ENCODE measurements around the gene PXT1.
"Not testable (repeated sequence)": the region's sequence is repeated elsewhere in the genome, so short reads cannot be mapped to it uniquely, and the experiment has no call there.

PXT1 gene

DNA sequence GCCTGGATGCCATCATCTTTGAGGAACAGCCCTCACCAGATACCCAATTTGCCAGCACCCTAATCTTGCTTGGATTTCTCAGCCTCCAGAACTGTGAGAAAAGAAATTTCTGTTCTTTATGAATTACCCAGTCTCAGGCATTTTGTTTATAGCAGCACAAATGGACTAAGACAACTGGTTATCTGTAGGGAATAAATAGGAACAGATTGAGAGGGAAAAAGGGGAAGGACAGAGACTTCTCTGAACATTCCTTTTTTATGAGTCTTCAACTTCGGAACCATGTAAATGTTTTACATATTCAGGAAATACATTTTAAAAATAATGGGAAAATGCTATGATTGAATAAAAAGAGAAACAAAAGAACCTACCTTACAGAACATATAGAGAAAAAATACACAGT is 21.0 kb upstream of the PXT1 start:
- Histone ChIP-seq H3K9me3 (no peaks in the 10 kb centered on the region), H3K27me3 (ENCODE audit: low read depth) (no peaks in the 10 kb centered on the region), H3K4me1 (peaks cover 21% of the 10 kb centered on the region), H3K4me3 (no peak overlapping the region), H3K36me3 (replicated peaks) (0 out of 2 replicates have a peak, but pooled peaks cover 2% of the 10 kb centered on the region)
- in situ Hi-C loops (cut with MboI; ENCODE audit: low sequenced_read_pairs) = no loop called here
- DNase-seq (ENCODE audit: low spot score in 2 of 2) = no peak

DNA sequence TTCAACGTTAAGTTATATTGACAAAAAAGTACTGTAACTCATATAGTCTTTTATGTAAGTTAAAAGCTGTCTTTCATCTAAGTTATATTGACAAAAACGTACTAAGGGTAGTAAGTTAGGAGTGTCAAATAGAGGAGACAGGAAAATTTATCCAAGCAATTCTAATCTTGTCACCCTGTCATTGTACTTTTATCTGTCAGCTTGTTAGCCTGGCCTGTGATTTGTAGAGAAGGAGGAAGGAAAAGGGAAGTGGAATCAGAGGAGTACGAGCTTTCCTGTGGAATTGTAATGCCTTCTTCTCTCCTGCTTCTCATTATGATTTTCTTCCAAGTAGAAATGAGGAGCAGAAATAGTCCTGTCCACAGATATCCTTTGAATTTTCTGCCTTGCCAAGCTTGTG is 19.0 kb upstream of the PXT1 start:
- H3K27me3 ChIP-seq (ENCODE audit: low read depth) = no peaks in the 10 kb centered on the region
- H3K36me3 ChIP-seq (replicated peaks) = peaks cover 2% of the 10 kb centered on the region; the same call in 1 of the 2 replicates
- DNase-seq (ENCODE audit: low spot score in 2 of 2) = no peak
- H3K4me1 ChIP-seq = peaks cover 21% of the 10 kb centered on the region
- no peaks in the 10 kb centered on the region for H3K9me3 ChIP-seq
- H3K4me3 ChIP-seq = no peak overlapping the region
- in situ Hi-C loops (cut with MboI; ENCODE audit: low sequenced_read_pairs) = no loop called here

DNA sequence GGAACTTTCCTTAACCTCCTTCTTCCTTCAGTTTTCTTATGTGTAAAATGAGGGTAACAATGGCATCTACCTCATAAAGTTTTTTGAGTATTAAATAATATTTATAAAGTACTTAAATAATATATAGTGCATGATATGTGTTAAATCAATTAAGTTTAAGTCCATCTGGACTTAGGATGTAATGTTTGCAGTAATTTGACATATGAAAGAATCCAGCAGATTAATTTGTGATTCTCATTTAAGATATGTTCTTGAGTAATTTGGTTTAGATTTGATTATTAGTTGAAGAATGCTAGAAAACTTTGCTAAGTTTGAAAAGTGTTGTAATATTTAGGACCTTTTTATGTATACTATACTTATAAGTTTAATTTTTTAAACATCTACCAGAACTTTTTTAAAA is 18.3 kb upstream of the PXT1 start:
- DNase-seq (ENCODE audit: low spot score in 2 of 2) = no peak
- Histone ChIP-seq H3K4me3 (no peak overlapping the region), H3K9me3 (no peaks in the 10 kb centered on the region), H3K4me1 (peaks cover 21% of the 10 kb centered on the region), H3K36me3 (replicated peaks) (peaks cover 5% of the 10 kb centered on the region; the same call in 1 of the 2 replicates), H3K27me3 (ENCODE audit: low read depth) (no peaks in the 10 kb centered on the region)
- in situ Hi-C loops (cut with MboI; ENCODE audit: low sequenced_read_pairs) = no loop called here

DNA sequence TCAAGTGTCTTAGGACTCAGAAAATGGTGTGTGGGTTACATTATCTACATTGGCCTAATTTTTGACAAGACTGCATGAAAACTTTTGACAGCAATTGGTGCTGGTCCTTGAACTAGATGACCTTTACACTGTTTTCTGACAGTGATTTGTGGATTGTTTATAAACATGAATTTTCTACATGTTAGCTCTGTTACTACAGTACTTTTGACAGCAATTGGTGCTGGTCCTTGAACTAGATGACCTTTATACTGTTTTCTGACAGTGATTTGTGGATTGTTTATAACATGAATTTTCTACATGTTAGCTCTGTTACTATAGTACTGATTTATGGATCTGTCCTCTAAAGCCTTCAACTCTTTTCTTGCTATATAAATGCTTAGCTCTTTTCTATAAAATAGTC is 16.8 kb upstream of the PXT1 start:
- no peak for DNase-seq (ENCODE audit: low spot score in 2 of 2)
- Histone ChIP-seq H3K9me3 (no peaks in the 10 kb centered on the region), H3K27me3 (ENCODE audit: low read depth) (no peaks in the 10 kb centered on the region), H3K4me3 (no peak overlapping the region), H3K4me1 (peaks cover 16% of the 10 kb centered on the region), H3K36me3 (replicated peaks) (peaks cover 5% of the 10 kb centered on the region; the same call in 1 of the 2 replicates)
- in situ Hi-C loops (cut with MboI; ENCODE audit: low sequenced_read_pairs) = no loop called here

DNA sequence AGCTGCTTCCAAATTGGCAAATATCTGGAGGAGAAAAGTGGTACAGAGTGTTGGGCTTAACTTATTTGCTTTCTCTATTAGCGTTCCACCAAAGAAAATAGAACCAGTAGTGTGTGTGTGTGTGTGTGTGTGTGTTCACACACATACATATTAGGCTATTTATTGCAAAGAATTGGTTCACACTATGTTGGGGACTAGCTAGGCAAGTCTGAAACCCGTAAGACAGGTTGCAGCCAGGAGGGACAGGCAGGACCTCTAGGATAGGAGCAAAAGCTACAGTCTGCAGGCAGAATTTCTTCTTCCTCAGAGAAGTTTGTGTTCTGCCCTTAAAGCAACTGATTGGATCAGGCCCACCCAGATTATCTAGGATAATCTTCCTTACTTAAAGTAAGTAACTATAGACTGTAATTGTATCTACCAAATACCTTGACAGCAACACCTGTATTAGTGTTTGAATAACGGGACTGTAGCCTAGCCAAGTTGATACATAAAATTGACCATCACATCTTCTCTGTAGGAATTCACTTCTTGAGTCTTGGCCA is 12.9 kb upstream of the PXT1 start:
- no peak for DNase-seq (ENCODE audit: low spot score in 2 of 2)
- peaks cover 14% of the 10 kb centered on the region for H3K36me3 ChIP-seq (replicated peaks)
- in situ Hi-C loops (cut with MboI; ENCODE audit: low sequenced_read_pairs) = no loop called here
- no peaks in the 10 kb centered on the region for H3K9me3 ChIP-seq
- no peaks in the 10 kb centered on the region for H3K27me3 ChIP-seq (ENCODE audit: low read depth)
- no peaks in the 10 kb centered on the region for H3K4me1 ChIP-seq
- no peak overlapping the region for H3K4me3 ChIP-seq

DNA sequence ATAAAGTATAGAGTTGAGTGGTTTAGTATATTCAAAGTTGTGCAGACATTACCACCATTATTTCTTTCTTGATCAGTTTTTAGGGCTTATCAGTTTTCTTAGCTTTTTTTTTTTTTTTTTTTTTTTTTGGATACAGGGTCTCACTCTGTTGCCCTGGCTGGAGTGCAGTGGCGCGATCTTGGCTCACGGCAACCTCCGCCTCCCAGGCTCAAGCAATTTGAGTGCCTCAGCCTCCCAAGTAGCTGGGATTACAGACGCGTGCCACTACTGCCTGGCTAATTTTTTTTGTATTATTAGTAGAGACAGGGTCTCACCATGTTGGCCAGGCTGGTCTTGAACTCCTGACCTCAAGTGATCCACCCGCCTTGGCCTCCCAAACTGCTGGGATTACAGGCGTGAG is 10.2 kb upstream of the PXT1 start:
- H3K4me1 ChIP-seq; in situ Hi-C loops (cut with MboI; ENCODE audit: low sequenced_read_pairs); H3K9me3 ChIP-seq; H3K4me3 ChIP-seq; DNase-seq (ENCODE audit: low spot score in 2 of 2); H3K27me3 ChIP-seq (ENCODE audit: low read depth): not testable (repeated sequence)
- peaks cover 24% of the 10 kb centered on the region for H3K36me3 ChIP-seq (replicated peaks)

DNA sequence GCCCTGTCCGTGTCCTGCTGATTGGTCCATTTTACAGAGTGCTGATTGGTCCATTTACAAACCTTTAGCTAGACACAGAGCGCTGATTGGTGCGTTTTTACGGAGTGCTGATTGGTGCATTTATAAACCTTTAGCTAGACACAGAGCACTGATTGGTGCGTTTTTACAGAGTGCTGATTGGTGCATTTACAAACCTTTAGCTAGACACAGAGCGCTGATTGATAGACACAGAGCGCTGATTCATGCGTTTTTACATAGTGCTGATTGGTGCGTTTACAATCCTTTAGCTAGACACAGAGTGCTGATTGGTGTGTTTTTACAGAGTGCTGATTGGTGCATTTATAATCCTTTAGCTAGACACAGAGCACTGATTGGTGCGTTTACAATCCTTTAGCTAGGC is 6.5 kb upstream of the PXT1 start:
- H3K4me1 ChIP-seq; H3K4me3 ChIP-seq; H3K9me3 ChIP-seq; DNase-seq (ENCODE audit: low spot score in 2 of 2); in situ Hi-C loops (cut with MboI; ENCODE audit: low sequenced_read_pairs); H3K27me3 ChIP-seq (ENCODE audit: low read depth): not testable (repeated sequence)
- peaks cover 20% of the 10 kb centered on the region for H3K36me3 ChIP-seq (replicated peaks)

DNA sequence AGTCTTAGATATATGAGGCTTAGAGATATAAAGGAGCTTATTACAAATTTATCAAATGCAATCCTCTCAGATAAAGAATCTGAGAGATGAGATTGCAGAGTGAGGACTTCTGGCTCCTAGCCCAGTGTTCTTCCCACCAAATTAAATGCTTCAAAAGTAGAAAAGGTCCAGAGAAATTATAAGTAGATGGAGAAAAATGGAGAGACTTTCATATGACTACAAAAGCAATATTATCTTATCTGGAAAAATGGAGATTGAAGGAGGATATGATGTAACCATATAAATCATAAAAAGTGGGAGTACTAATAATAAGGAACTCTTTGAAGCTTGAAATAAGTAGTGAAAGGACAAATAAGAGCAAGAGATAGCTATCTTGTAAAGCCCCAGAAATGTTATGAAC is 3.0 kb upstream of the PXT1 start:
- no peak overlapping the region for H3K4me3 ChIP-seq
- peaks cover 19% of the 10 kb centered on the region for H3K4me1 ChIP-seq
- H3K27me3 ChIP-seq (ENCODE audit: low read depth) = no peaks in the 10 kb centered on the region
- H3K36me3 ChIP-seq (replicated peaks) = peaks cover 9% of the 10 kb centered on the region; the same call in 1 of the 2 replicates
- no peaks in the 10 kb centered on the region for H3K9me3 ChIP-seq
- DNase-seq (ENCODE audit: low spot score in 2 of 2) = no peak
- in situ Hi-C loops (cut with MboI; ENCODE audit: low sequenced_read_pairs) = no loop called here

DNA sequence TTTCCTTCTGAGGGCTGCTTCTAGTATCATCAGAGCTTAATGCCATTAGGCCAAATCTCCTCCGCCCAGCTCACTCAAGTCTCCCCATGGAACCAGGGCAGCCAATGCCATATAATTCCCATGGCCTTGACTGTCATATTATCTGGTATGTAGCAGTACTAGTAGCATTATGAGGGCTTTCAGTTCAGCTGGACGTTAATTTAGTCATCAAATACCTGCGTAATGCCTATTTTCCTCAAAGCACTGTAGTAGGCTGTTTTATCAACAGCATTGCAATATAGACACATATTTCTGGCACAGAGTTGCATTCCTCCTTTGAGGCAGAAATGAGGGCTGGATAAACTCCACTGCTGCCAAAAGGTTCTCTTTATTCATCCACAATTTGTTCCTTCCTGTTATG is 1.8 kb upstream of the PXT1 start:
- Histone ChIP-seq H3K27me3 (ENCODE audit: low read depth) (no peaks in the 10 kb centered on the region), H3K36me3 (replicated peaks) (peaks cover 8% of the 10 kb centered on the region; the same call in 1 of the 2 replicates), H3K4me1 (peaks cover 19% of the 10 kb centered on the region), H3K4me3 (peak overlapping the region; percentile 81), H3K9me3 (no peaks in the 10 kb centered on the region)
- no peak for DNase-seq (ENCODE audit: low spot score in 2 of 2)
- in situ Hi-C loops (cut with MboI; ENCODE audit: low sequenced_read_pairs) = no loop called here

DNA sequence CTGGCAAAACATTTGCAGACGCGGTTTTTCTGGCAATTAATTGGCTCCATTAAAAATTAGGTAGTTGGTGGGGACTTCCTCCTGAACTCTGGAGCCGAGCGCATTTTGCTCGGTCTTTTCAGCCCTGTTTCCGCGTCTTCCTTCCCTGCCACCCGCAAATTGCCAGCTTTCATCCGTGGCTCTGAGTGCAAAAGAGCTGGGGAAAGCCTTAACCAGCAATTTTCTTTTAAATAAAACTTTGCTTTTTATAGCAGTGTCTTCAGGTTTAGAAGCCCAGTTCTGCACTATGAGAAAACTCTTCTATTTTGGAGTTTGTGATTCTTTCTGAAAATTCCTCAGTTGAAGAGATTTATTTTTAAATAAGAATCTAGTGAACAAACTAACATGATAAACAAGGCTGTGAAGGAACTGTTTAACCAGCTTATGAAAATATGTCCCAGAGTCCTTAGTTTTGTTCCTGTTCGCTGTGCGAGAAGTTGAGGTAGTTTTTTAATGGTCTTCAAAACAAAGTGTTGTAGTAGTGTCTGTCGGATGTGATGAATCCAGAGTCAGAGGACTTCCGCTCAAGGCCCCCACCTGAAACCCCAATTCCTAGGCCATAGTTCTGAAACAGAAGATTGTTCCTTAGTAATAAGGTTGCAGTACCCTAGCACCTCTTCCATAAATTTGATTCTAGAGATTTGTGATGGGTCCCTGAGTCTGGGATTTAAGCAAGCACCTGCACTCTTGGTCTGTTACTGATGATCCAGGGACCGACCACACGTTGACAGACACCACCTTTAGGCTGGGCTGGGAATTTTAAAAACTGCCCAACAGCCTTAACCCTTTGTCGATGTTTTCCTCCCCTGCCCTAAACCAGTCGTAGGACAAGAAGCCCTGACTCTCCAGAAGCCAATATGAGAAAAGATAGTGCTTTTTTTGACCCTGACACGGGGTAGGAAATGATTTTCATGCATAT is 1.1 kb upstream of the PXT1 start:
- H3K9me3 ChIP-seq = no peaks in the 10 kb centered on the region
- H3K4me3 ChIP-seq = peak overlapping the region; percentile 81
- peaks cover 5% of the 10 kb centered on the region; the same call in 1 of the 2 replicates for H3K36me3 ChIP-seq (replicated peaks)
- peak; percentile 45 to 46 for DNase-seq (ENCODE audit: low spot score in 2 of 2)
- peaks cover 19% of the 10 kb centered on the region for H3K4me1 ChIP-seq
- in situ Hi-C loops (cut with MboI; ENCODE audit: low sequenced_read_pairs) = no loop called here
- H3K27me3 ChIP-seq (ENCODE audit: low read depth) = no peaks in the 10 kb centered on the region

DNA sequence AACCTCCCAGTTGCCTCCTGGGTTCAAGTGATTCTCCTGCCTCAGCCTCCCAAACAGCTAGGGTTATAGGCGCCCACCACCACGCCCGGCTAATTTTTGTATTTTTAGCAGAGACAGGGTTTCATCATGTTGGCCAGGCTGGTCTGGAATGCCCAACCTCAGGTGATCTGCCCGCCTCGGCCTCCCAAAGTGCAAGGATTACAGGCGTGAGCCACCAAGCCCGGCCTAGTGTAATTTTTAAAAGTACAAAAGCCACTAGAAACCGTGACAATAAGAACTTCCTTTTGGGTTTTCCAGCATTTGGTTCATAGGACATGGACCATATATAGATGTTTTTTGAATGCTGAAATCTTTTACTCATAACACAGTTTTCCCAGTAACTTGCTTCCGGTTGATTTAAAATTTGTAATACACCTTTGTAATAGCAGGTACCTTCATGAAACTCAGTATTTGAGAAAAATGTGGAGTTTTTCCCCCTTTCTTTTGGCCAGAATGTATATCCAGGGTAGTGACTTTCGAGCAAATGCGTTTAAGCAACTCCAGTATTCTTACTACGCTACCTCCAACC is 467 bp downstream of the PXT1 start:
- Histone ChIP-seq H3K4me3 (peak overlapping the region; percentile 81), H3K9me3 (no peaks in the 10 kb centered on the region), H3K4me1 (peaks cover 19% of the 10 kb centered on the region), H3K27me3 (ENCODE audit: low read depth) (no peaks in the 10 kb centered on the region), H3K36me3 (replicated peaks) (no peaks in the 10 kb centered on the region)
- in situ Hi-C loops (cut with MboI; ENCODE audit: low sequenced_read_pairs) = no loop called here
- no peak for DNase-seq (ENCODE audit: low spot score in 2 of 2)

DNA sequence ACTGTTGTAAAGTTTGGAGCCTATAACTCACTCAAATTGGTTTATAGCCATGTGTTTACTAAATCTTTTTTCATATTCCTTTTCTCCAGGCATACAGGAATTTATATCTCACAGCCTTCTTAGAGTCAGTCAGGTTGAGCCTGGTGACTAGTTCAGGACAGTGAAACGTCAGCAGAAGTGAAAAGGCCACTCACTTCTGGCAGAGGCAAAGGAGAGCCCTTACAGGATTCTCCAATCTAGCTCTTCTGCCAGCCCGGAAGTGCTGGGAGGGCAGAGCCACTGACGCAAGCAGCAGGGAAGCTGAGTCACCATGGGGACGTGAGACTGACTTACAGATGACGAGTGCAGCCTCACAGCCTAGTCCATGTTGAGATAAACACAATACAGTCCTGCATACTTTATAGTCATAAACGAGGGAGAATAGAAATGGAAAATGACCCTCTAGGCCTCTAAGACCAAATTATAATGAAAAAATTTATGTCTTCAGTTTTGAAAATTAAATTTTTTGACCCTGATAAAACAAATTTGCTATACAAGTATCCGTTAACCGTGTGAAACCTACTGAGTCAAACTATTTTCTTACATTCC is 1.3 kb downstream of the PXT1 start:
- DNase-seq (ENCODE audit: low spot score in 2 of 2) = peak; percentile 90 to 92
- H3K4me3 ChIP-seq = no peak overlapping the region
- H3K27me3 ChIP-seq (ENCODE audit: low read depth) = no peaks in the 10 kb centered on the region
- in situ Hi-C loops (cut with MboI; ENCODE audit: low sequenced_read_pairs) = no loop called here
- H3K4me1 ChIP-seq = peaks cover 19% of the 10 kb centered on the region
- no peaks in the 10 kb centered on the region for H3K9me3 ChIP-seq
- no peaks in the 10 kb centered on the region for H3K36me3 ChIP-seq (replicated peaks)

DNA sequence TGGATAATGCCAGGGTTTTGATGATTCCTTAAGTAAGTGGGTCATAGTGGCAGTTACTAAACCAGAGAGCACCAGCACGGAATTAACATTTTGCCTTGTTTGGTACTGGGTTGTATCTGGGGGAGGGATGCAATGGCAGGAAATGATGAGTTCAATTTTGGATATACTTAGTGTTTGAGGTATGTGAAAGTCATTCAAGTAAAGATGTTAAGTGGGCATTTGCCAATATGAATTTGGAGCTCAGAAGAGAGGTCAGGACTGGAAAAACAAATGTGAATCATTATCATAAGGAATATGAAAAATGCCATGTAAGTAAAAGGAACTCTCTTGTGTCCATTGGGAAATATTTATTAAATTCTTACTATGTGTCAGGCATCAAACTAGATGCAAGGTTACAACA is 6.2 kb downstream of the PXT1 start:
- H3K27me3 ChIP-seq (ENCODE audit: low read depth) = no peaks in the 10 kb centered on the region
- peaks cover 5% of the 10 kb centered on the region for H3K4me1 ChIP-seq
- no peak for DNase-seq (ENCODE audit: low spot score in 2 of 2)
- H3K9me3 ChIP-seq = no peaks in the 10 kb centered on the region
- in situ Hi-C loops (cut with MboI; ENCODE audit: low sequenced_read_pairs) = no loop called here
- H3K36me3 ChIP-seq (replicated peaks) = no peaks in the 10 kb centered on the region
- H3K4me3 ChIP-seq = no peak overlapping the region
